Astrocyte (in vitro differentiated cells and primary cell): Measurements from ENCODE around the gene BTBD18. TPM values are rescaled to one million over a fixed set of nuclear protein-coding genes. Genes with fewer than 3 reads are reported as not detected.

Experiments
- DNase-seq: peaks from one replicate; pipeline ENCODE4 v3.0.0-alpha.2; 2010; ENCODE audit warnings: low read depth
- FAIRE-seq: peaks from 2 replicates; lab custom pipeline; 2011; peaks lifted over from hg19 to GRCh38; lab: Jason Lieb, UNC
- H2AFZ ChIP-seq: 2 replicates; pipeline ENCODE4 v1.6.0; 2012; ENCODE audit warnings: low read depth, low read length, inconsistent platforms
- H3K27ac ChIP-seq: 2 replicates; pipeline ENCODE4 v1.5.1; 2011; ENCODE audit warnings: low read depth, low read length, inconsistent platforms
- H3K27me3 ChIP-seq: 2 replicates; pipeline ENCODE4 v1.6.0; 2011; ENCODE audit warnings: low read length, inconsistent platforms; ENCODE audit not compliant: insufficient read depth
- H3K36me3 ChIP-seq: 2 replicates; pipeline ENCODE4 v1.5.1; 2011; ENCODE audit warnings: low read length, inconsistent platforms; ENCODE audit not compliant: insufficient read depth
- H3K4me1 ChIP-seq: 2 replicates; pipeline ENCODE4 v1.5.1; 2011; ENCODE audit warnings: low read length, inconsistent platforms; ENCODE audit not compliant: insufficient read depth
- H3K4me2 ChIP-seq: 2 replicates; pipeline ENCODE4 v1.6.0; 2012; ENCODE audit warnings: low read length, inconsistent platforms
- H3K4me3 ChIP-seq: 2 replicates; pipeline ENCODE4 v1.5.1; 2011; ENCODE audit warnings: low read depth, mild to moderate bottlenecking, low read length, inconsistent platforms; ENCODE audit not compliant: insufficient read depth
- H3K79me2 ChIP-seq: 2 replicates; pipeline ENCODE4 v1.6.0; 2012; ENCODE audit warnings: mild to moderate bottlenecking, low read length, inconsistent platforms; ENCODE audit not compliant: insufficient read depth
- H3K9ac ChIP-seq: 2 replicates; pipeline ENCODE4 v1.6.0; 2012; ENCODE audit warnings: mild to moderate bottlenecking, low read length, inconsistent platforms
- H3K9me3 ChIP-seq: 2 replicates; pipeline ENCODE4 v1.5.1; 2012; ENCODE audit warnings: low read depth, mild to moderate bottlenecking, low read length, inconsistent platforms; ENCODE audit not compliant: insufficient read depth
- H4K20me1 ChIP-seq: 2 replicates; pipeline ENCODE4 v1.6.0; 2012; ENCODE audit warnings: low read length, inconsistent platforms; ENCODE audit not compliant: insufficient read depth
- H3K27ac Mint-ChIP-seq: one replicate; pipeline ENCODE4 v1.8.0; 2021; ENCODE audit warnings: mild to moderate bottlenecking, mixed read lengths; ENCODE audit not compliant: unreplicated experiment
- H3K27me3 Mint-ChIP-seq: one replicate; pipeline ENCODE4 v1.8.0; 2021; ENCODE audit warnings: low read depth, mixed read lengths; ENCODE audit not compliant: unreplicated experiment
- H3K36me3 Mint-ChIP-seq: one replicate; pipeline ENCODE4 v1.8.0; 2021; ENCODE audit warnings: low read depth, mixed read lengths; ENCODE audit not compliant: unreplicated experiment
- H3K4me1 Mint-ChIP-seq: one replicate; pipeline ENCODE4 v1.8.0; 2021; ENCODE audit warnings: low read depth, mixed read lengths; ENCODE audit not compliant: unreplicated experiment
- H3K4me3 Mint-ChIP-seq: one replicate; pipeline ENCODE4 v1.8.0; 2021; ENCODE audit warnings: mild to moderate bottlenecking, moderate library complexity, mixed read lengths; ENCODE audit not compliant: unreplicated experiment
- H3K9me3 Mint-ChIP-seq: one replicate; pipeline ENCODE4 v1.8.0; 2021; ENCODE audit warnings: mild to moderate bottlenecking, mixed read lengths; ENCODE audit not compliant: unreplicated experiment
- CTCF ChIP-seq: IDR thresholded peaks from 2 replicates; pipeline ENCODE4 v1.5.1; 2011; ENCODE audit warnings: low read depth, mild to moderate bottlenecking, inconsistent platforms, low read length, moderate library complexity; ENCODE audit not compliant: insufficient read depth
- EZH2 ChIP-seq: IDR thresholded peaks from 2 replicates; pipeline ENCODE4 v1.6.1; 2012; ENCODE audit warnings: mild to moderate bottlenecking, low read length, inconsistent platforms; ENCODE audit not compliant: insufficient read depth
- total RNA-seq: library from RNA; stranded (reverse); gene quantifications from 2 replicates; pipeline ENCODE4 v1.2.1, GENCODE V29; 2021

The BTBD18 gene
- total RNA-seq, 1 donor from 2014 or later = not detected

GRCh38 chr11:57713835-57714234 is 37.8 kb downstream of the BTBD18 start:
- DNase-seq = no peak
- TF ChIP-seq EZH2 (no peak), CTCF (no peak)
- FAIRE-seq = no peak
- H3K36me3 Mint-ChIP-seq = peaks cover 3% of the 10 kb centered on the region
- H3K4me1 Mint-ChIP-seq = peaks cover 20% of the 10 kb centered on the region
- H3K9me3 ChIP-seq = no peaks in the 10 kb centered on the region
- H3K4me2 ChIP-seq = peak overlapping the region; percentile 85
- H2AFZ ChIP-seq = no peak overlapping the region
- H4K20me1 ChIP-seq = peaks cover 30% of the 10 kb centered on the region
- peak overlapping the region; percentile 100 for H3K4me3 Mint-ChIP-seq
- H3K9me3 Mint-ChIP-seq = peaks cover 3% of the 10 kb centered on the region
- peak overlapping the region; percentile 93 for H3K9ac ChIP-seq
- H3K27ac Mint-ChIP-seq = no peak overlapping the region
- H3K4me1 ChIP-seq = peaks cover 12% of the 10 kb centered on the region
- peaks cover 62% of the 10 kb centered on the region for H3K79me2 ChIP-seq
- H3K4me3 ChIP-seq = peak overlapping the region; percentile 96
- no peak overlapping the region for H3K27ac ChIP-seq
- no peaks in the 10 kb centered on the region for H3K27me3 ChIP-seq
- H3K27me3 Mint-ChIP-seq = no peaks in the 10 kb centered on the region
- no peaks in the 10 kb centered on the region for H3K36me3 ChIP-seq

DNA sequence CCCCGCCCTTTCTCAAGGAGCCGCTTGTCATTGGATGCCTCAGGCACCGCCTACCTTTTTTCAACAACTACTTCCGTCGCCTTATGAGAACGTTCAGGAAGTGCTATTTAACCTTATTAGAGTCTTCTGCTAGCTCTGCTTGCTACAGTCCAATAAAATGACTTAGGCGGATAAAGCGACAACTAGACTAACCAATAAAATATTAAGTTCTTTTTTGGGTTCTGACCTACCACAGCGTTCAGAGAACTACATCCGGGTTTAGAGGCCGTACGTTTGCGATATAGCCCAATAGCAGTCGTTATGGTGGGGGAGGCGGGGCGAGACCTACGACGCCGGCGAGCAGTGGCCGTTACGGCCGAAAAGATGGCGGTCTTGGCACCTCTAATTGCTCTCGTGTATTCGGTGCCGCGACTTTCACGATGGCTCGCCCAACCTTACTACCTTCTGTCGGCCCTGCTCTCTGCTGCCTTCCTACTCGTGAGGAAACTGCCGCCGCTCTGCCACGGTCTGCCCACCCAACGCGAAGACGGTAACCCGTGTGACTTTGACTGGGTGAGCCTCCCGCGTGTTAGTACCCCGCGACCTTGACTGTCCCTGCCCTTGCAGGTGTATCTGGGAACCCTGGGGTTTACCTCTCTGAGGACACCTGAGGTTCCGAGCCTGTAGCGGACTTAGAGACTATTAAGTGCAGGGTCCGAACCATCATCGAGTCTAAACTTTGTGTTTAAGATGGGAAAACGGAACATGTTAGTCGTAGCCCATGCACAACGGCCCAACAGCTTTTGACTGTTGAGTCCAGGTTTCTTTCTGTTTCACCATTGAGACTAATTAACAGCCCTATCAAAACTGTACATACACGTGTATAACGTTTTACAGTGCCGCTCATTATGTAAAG is 39.1 kb downstream of the BTBD18 start, which contains the start of gene TMX2:
TSS of gene TMX2 (plus strand) at position 338 of the 895 bp plus-strand sequence. CDS start at position 364, 26 bp downstream.
- peaks cover 37% of the 10 kb centered on the region for H4K20me1 ChIP-seq
- peaks cover 3% of the 10 kb centered on the region for H3K9me3 Mint-ChIP-seq
- H3K36me3 ChIP-seq = no peaks in the 10 kb centered on the region
- H3K79me2 ChIP-seq = peaks cover 67% of the 10 kb centered on the region
- H3K4me2 ChIP-seq = peak within 1 kb of the TSS; percentile 99
- TF ChIP-seq CTCF (no peak), EZH2 (no peak)
- H3K27me3 ChIP-seq = no peaks in the 10 kb centered on the region
- peak within 1 kb of the TSS; percentile 100 for H3K4me3 Mint-ChIP-seq
- peak within 1 kb of the TSS; percentile 93 for H3K9ac ChIP-seq
- H3K4me1 ChIP-seq = peaks cover 12% of the 10 kb centered on the region
- FAIRE-seq = peak; percentile 75
- H3K4me1 Mint-ChIP-seq = peaks cover 24% of the 10 kb centered on the region
- peak within 1 kb of the TSS; percentile 96 for H3K4me3 ChIP-seq
- H3K27me3 Mint-ChIP-seq = no peaks in the 10 kb centered on the region
- peak; percentile 100 for DNase-seq
- H3K27ac ChIP-seq = peak within 1 kb of the TSS; percentile 76
- H3K9me3 ChIP-seq = no peaks in the 10 kb centered on the region
- peak within 1 kb of the TSS; percentile 87 for H2AFZ ChIP-seq
- peaks cover 1% of the 10 kb centered on the region for H3K36me3 Mint-ChIP-seq
- peak within 1 kb of the TSS; percentile 97 for H3K27ac Mint-ChIP-seq
